NT2/D1 (cell line): Measurements from ENCODE around the gene HAAO.

Experiments
- DNase-seq: peaks from one replicate; pipeline ENCODE4 v3.0.0-alpha.2; 2011; ENCODE audit warnings: low read depth, low spot score
- H3K27me3 ChIP-seq: 2 replicates; pipeline ENCODE4 v1.6.0; 2011; ENCODE audit warnings: mild to moderate bottlenecking; ENCODE audit not compliant: insufficient read length, insufficient read depth
- H3K36me3 ChIP-seq: 2 replicates; pipeline ENCODE4 v1.6.1; 2011; ENCODE audit warnings: mild to moderate bottlenecking, low read length, mixed read lengths; ENCODE audit not compliant: insufficient read depth, insufficient read length
- H3K4me1 ChIP-seq: 2 replicates; pipeline ENCODE4 v1.5.1; 2011; ENCODE audit not compliant: insufficient read depth, insufficient read length
- H3K4me3 ChIP-seq: 2 replicates; pipeline ENCODE4 v1.5.1; 2011; ENCODE audit warnings: low read depth; ENCODE audit not compliant: insufficient read length
- H3K9ac ChIP-seq: 2 replicates; pipeline ENCODE4 v1.6.0; 2011; ENCODE audit warnings: low read depth; ENCODE audit not compliant: insufficient read length
- H3K9me3 ChIP-seq: 2 replicates; pipeline ENCODE4 v1.5.1; 2011; ENCODE audit warnings: mild to moderate bottlenecking, low read length; ENCODE audit not compliant: insufficient read depth
- SUZ12 ChIP-seq: IDR thresholded peaks from 2 replicates; pipeline ENCODE4 v1.6.1; 2011; ENCODE audit not compliant: insufficient read length, insufficient read depth; ENCODE audit errors: extremely low read depth
- YY1 ChIP-seq: IDR thresholded peaks from 2 replicates; pipeline ENCODE4 v1.6.1; 2011; ENCODE audit not compliant: insufficient read length, insufficient read depth
- ZNF274 ChIP-seq: IDR thresholded peaks from 2 replicates; pipeline ENCODE4 v1.6.1; 2011; ENCODE audit warnings: mild to moderate bottlenecking, low read depth, low read length

The HAAO gene

DNA sequence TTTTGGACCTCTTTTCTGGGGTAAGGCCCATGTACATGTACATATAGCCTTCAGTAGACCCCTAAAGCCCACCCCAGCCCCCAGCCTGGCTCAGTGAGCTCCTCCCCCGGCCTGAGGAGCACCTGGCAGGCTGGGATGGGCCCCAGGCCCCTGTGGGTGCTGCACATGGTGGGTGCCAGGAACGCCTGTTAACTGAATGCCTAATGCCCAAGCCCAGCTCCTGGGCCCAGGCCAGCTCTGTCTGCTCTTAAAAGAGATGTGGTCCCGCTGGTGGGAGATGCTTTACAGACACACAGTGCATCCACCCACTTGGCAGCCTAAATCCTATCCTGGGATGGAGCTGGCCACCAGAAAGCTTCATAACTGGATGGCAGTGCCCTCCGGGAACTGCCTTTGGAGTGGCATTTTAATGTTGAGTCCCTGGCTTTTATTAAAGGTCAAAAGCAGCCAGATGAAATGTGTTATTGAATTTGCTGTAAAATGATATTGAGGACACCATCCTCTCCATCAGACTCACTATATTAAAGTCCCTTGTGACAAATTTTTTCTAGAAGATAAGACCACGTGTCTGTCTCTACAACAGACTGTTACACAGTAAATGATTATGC, 20.7 kb downstream of the HAAO start:
- H3K27me3 ChIP-seq, result no peaks in the 10 kb centered on the region
- H3K4me1 ChIP-seq, result peaks cover 2% of the 10 kb centered on the region
- no peak overlapping the region for H3K9ac ChIP-seq
- H3K4me3 ChIP-seq, result no peak overlapping the region
- TF ChIP-seq SUZ12 (no peak), YY1 (no peak), ZNF274 (no peak)
- no peaks in the 10 kb centered on the region for H3K36me3 ChIP-seq
- no peak for DNase-seq
- 0 out of 2 replicates have a peak, but pooled peaks cover under 1% of the 10 kb centered on the region for H3K9me3 ChIP-seq

DNA sequence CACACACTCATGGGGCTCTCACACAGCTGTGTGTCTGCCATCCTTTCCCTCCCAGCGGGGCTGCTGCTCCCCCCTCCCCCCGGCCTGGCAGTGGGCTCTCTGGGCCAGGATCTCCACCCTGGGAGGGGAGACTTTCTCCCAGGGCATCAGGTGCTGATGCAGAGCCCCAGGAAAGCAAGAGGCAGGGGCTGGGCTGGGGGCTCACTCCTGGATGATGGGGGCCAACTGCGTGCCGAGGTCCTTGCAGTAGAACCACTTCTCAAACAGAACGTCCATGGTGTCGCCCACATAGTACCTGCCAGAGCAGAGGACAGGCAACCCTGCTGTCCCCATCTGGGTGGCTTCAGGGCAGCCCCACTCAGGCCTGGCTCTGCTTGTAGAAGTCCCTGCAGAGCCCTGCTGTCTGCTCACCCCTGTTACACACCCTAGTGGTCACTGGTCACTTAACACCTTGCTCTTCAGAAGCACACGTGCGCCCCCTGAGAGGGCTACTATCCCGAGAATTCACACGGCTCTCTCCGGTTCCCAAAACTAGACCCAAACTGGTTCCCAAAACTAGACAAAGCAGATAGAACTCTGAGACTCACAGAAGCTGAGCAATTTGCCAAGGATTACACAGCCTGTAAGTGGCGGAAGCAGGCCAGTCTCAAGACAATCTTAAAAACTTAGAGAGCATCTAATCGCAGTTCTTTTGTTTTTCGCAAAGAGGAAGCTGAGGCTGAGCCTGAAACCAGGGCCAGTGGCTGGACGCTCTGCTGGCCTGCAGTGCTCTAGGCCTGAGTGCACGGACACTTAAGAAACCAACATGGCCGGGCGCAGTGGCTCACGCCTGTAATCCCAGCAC, 21.9 kb downstream of the HAAO start:
- H3K4me3 ChIP-seq, result no peak overlapping the region
- H3K27me3 ChIP-seq, result no peaks in the 10 kb centered on the region
- no peak for TF ChIP-seq SUZ12
- TF ChIP-seq ZNF274, result no peak
- no peak for TF ChIP-seq YY1
- no peaks in the 10 kb centered on the region for H3K9me3 ChIP-seq
- peaks cover 2% of the 10 kb centered on the region for H3K4me1 ChIP-seq
- H3K36me3 ChIP-seq, result no peaks in the 10 kb centered on the region
- no peak overlapping the region for H3K9ac ChIP-seq
- DNase-seq, result peak; percentile 81

DNA sequence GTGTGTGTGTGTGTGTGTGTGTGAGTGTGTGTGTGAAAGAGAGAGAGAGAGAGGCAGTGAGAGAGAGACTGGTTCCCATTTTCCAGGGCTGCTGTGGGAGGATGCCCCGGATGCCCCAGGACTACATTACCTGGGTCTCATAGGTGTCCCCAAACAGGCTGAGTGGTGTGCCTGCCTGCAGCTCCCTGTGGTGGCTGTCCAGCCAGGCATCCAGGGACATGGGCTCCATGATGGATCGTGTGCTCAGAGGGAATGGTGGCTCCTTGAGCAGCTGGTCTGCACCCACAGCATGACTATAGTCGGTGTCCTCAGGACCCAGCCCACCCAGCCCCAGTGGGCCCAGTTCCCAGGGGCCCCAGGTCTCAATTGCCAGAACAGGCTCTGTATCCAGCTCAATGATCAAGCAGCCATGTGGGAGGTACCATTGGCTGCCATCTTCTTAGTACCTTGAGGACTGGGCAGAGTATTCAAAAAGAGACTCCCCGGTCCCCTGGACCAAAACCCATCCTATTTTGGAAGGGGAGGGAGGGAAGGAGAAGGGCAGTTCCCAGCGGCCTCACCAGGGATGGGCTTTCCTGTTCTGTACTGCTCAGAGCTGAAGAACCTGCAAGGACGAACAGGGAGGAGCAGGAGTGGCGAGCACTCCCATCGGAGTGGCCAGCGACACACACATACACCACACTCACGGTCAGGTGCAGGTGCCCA, 22.6 kb downstream of the HAAO start:
- H3K4me1 ChIP-seq, result peaks cover 4% of the 10 kb centered on the region
- H3K9ac ChIP-seq, result no peak overlapping the region
- no peak overlapping the region for H3K4me3 ChIP-seq
- no peaks in the 10 kb centered on the region for H3K36me3 ChIP-seq
- H3K9me3 ChIP-seq, result no peaks in the 10 kb centered on the region
- DNase-seq, result no peak
- TF ChIP-seq YY1, result no peak
- no peak for TF ChIP-seq ZNF274
- no peak for TF ChIP-seq SUZ12
- no peaks in the 10 kb centered on the region for H3K27me3 ChIP-seq

DNA sequence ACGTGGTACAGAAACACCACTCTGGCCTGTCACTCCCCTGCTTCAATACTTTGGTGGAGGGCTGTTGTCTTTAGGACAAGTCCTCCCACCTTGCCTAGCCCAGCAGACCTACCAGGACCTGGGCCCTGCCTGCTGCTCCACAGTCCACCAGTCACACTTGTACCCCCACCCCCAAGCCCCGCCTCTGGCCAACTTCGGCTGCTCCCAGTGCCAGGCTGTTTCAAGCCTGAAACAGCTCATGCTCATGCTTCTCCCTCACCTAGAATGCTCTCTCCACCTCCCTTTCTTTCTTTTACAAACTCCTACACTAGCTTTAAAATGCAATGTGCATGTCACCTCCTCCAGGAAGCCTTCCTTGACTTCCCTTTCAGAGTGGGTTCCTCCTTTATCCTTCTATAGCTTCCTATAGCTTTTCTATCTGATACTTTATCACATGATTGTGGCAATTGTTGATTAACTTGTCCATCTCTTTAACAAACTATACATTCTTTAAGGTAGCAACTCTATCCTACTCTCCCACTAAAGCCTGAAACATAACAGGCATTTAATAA, 23.6 kb downstream of the HAAO start:
- DNase-seq, result no peak
- Histone ChIP-seq H3K9ac (no peak overlapping the region), H3K4me3 (no peak overlapping the region), H3K27me3 (no peaks in the 10 kb centered on the region), H3K9me3 (no peaks in the 10 kb centered on the region), H3K36me3 (no peaks in the 10 kb centered on the region), H3K4me1 (peaks cover 8% of the 10 kb centered on the region)
- no peak for TF ChIP-seq ZNF274
- no peak for TF ChIP-seq YY1
- TF ChIP-seq SUZ12, result no peak

DNA sequence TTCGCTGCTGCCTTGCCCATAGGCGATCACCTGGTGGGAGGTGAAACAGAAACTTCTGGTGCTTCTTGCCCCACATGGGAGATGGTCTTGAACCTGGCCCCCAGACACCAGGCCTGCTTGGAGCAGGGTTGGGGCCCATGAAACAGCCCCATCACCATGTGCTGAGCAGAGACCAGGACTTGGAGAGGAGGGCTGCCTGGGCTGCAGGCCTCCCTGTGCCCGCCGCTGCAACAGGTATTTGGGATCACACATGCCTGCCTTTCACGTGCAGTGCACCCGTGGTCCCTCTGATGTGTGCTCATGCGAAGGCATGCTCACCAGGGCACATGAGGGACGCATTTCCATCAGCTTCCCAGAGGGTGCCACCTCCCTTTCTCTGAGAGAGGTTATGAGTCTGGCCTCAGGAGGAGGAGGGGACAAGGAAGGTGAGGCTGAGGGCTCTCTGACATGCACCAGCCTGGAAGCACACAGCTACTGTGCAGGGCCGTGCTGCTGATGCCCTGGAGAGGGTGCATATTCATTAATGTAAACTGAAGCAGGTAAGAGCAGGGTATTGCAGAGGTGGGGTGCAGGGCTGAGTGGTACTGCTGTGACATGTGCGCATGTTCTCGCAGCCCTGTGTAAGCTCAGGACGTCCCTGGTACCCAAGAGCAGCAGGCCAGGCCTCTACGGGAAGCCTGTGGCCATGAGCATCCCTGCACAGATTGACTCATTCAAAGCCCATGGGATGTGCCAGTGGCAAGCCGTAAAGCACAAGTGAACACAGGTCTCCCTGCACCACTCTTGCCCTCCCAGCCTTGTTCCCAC, 24.3 kb downstream of the HAAO start:
- no peak overlapping the region for H3K9ac ChIP-seq
- H3K36me3 ChIP-seq, result no peaks in the 10 kb centered on the region
- no peaks in the 10 kb centered on the region for H3K27me3 ChIP-seq
- DNase-seq, result no peak
- H3K9me3 ChIP-seq, result no peaks in the 10 kb centered on the region
- peaks cover 10% of the 10 kb centered on the region for H3K4me1 ChIP-seq
- no peak overlapping the region for H3K4me3 ChIP-seq
- no peak for TF ChIP-seq YY1
- no peak for TF ChIP-seq SUZ12
- no peak for TF ChIP-seq ZNF274

DNA sequence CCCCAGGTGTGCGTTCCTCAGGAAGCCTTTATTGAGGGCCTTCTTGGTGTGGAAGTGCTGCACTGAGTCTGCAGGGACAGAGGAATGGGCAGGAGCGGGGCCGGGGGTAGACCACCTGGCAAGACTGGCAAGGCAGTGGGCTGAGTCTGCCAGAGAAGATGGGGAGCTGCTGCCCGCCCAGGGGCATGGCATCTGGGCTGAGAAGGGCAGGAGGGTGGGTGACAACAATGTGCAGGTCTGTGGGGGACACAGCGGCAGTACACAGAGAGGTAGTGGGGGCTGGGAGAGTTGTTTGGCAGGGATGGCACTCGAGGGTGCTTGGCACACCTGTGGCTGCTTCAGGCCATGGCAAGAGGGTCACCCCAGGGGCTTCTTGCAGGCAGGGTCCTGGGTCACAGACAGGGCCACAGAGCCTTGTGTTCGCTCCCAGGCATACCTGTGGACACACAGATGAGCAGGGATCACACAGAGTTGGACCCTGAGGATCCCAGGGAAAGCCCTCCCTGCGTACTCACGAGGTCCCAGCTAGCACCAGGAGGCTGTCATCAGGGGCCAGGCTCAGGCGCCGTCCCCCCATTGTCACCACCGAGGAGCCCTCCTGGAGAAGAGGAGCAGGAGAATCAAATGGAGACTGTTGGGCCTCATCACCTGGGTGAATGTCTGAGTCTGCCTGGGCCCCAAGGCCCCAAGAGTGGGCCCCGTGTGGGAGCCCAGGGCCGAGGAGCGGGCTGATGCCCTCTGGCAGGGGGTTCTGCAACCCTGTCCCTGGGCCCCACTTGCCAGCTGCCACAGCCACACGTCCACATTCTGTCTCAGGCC, 25.1 kb downstream of the HAAO start:
- Histone ChIP-seq H3K27me3 (no peaks in the 10 kb centered on the region), H3K4me3 (no peak overlapping the region), H3K36me3 (no peaks in the 10 kb centered on the region), H3K9me3 (no peaks in the 10 kb centered on the region), H3K9ac (no peak overlapping the region), H3K4me1 (peaks cover 10% of the 10 kb centered on the region)
- TF ChIP-seq SUZ12 (no peak), ZNF274 (no peak), YY1 (no peak)
- DNase-seq, result no peak
